IMR-90 (cell line): ENCODE results near the gene PANK3.
"Not testable (repeated sequence)": the region's sequence is repeated elsewhere in the genome, so short reads cannot be mapped to it uniquely, and the experiment has no call there.

ENCODE experiments used
- CEBPB ChIP-seq: IDR thresholded peaks from 2 replicates; pipeline ENCODE4 v1.6.1; 2012; ENCODE audit warnings: low read depth, low read length, improper control_type of control experiment
- CTCF ChIP-seq: conservative IDR thresholded peaks from 2 replicates; pipeline ENCODE4 v1.5.1; 2012; ENCODE audit warnings: mild to moderate bottlenecking, low read depth, low read length, improper control_type of control experiment
- FOS ChIP-seq: fragments of 150-350 bp; IDR thresholded peaks from 2 replicates; pipeline ENCODE4 v1.6.1; 2016; ENCODE audit warnings: low read depth, low read length
- MAFK ChIP-seq: IDR thresholded peaks from 2 replicates; pipeline ENCODE4 v1.6.1; 2012; ENCODE audit warnings: low read depth, low read length, improper control_type of control experiment
- POLR2A ChIP-seq: IDR thresholded peaks from 2 replicates; pipeline ENCODE4 v1.6.1; 2012; ENCODE audit warnings: mild to moderate bottlenecking, low read depth, low read length
- RAD21 ChIP-seq: IDR thresholded peaks from 2 replicates; pipeline ENCODE4 v1.6.1; 2012; ENCODE audit warnings: low read length, improper control_type of control experiment
- RCOR1 ChIP-seq: IDR thresholded peaks from 2 replicates; pipeline ENCODE4 v1.6.1; 2012; ENCODE audit warnings: mild to moderate bottlenecking, low read length, improper control_type of control experiment; ENCODE audit not compliant: insufficient replicate concordance
- RFX5 ChIP-seq: IDR thresholded peaks from 2 replicates; pipeline ENCODE4 v1.8.0; 2012; ENCODE audit warnings: low read depth, mild to moderate bottlenecking, low read length, moderate library complexity
- SMC3 ChIP-seq: fragments of 150-350 bp; IDR thresholded peaks from 2 replicates; pipeline ENCODE4 v1.6.1; 2016; ENCODE audit warnings: low read depth, mild to moderate bottlenecking, antibody characterized with exemption, low read length, moderate library complexity
- TF ChIP-seq, protein P1 (sequence below): fragments of 150-350 bp; IDR thresholded peaks from 2 replicates; pipeline ENCODE4 v1.6.1; 2017; ENCODE audit warnings: mild to moderate bottlenecking, antibody characterized with exemption, low read length, low read depth

DNA sequence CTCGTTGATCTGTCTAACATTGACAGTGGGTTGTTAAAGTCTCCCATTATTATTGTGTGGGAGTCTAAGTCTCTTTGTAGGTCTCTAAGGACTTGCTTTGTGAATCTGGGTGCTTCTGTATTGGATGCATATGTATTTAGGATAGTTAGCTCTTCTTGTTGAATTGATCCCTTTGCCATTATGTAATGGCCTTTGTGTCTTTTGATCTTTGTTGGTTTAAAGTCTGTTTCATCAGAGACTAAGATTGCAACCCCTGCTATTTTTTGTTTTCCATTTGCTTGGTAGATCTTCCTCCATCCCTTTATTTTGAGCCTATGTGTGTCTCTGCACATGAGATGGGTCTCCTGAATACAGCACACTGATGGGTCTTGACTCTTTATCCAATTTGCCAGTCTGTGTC lies 17.0 kb upstream of the PANK3 start:
- TF ChIP-seq FOS, MAFK, CTCF, RFX5, RAD21, POLR2A, SMC3, CEBPB, RCOR1: not testable (repeated sequence)
- TF ChIP-seq, protein P1, sequence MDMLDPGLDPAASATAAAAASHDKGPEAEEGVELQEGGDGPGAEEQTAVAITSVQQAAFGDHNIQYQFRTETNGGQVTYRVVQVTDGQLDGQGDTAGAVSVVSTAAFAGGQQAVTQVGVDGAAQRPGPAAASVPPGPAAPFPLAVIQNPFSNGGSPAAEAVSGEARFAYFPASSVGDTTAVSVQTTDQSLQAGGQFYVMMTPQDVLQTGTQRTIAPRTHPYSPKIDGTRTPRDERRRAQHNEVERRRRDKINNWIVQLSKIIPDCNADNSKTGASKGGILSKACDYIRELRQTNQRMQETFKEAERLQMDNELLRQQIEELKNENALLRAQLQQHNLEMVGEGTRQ: not testable (repeated sequence)
